ENCODE measurements around the gene GSKIP.

DNA sequence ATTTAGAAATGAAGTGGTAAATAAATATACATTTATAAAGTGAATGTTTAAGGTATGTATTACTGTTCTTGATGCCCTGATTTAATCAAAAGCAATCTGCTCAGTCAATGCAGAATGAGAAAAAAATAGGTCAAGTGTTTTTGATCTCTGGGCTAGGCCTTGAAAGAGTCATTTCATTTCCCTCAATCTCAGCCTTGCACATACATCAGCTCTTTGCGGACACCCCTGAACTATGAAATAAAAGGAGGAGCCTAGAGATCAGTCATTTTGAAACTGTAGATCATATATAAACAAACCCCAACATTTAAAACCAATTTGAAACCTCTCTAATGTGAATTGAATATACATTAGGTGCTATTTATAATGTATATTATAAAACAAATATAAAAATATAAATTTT is 42.7 kb upstream of the GSKIP start:
- TF ChIP-seq, protein P1, sequence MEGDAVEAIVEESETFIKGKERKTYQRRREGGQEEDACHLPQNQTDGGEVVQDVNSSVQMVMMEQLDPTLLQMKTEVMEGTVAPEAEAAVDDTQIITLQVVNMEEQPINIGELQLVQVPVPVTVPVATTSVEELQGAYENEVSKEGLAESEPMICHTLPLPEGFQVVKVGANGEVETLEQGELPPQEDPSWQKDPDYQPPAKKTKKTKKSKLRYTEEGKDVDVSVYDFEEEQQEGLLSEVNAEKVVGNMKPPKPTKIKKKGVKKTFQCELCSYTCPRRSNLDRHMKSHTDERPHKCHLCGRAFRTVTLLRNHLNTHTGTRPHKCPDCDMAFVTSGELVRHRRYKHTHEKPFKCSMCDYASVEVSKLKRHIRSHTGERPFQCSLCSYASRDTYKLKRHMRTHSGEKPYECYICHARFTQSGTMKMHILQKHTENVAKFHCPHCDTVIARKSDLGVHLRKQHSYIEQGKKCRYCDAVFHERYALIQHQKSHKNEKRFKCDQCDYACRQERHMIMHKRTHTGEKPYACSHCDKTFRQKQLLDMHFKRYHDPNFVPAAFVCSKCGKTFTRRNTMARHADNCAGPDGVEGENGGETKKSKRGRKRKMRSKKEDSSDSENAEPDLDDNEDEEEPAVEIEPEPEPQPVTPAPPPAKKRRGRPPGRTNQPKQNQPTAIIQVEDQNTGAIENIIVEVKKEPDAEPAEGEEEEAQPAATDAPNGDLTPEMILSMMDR (IDR thresholded peaks at IDR 0.05) = no peak
- no peak for TF ChIP-seq EZH2 (IDR thresholded peaks at IDR 0.05)
- TF ChIP-seq EZH2phosphoT487 (IDR thresholded peaks at IDR 0.05) = no peak

All from neural progenitor cell (in vitro differentiated cells).